RCC 7860 (cell line): ENCODE data around the gene RASSF3.

Experiments used
- DNase-seq: peaks from one replicate; pipeline ENCODE4 v3.0.0-alpha.2; 2015; ENCODE audit warnings: low spot score
- FAIRE-seq: peaks from 2 replicates; lab custom pipeline; 2012; peaks lifted over from hg19 to GRCh38; lab: Jason Lieb, UNC

The RASSF3 gene

GRCh38 chr12:64718649-64719048 is 108.4 kb downstream of the RASSF3 start:
- no peak for FAIRE-seq

GRCh38 chr12:64720884-64721283 is 110.6 kb downstream of the RASSF3 start:
- DNase-seq (no peak), FAIRE-seq (no peak)

More at GRCh38 chr12:64718649-64719048, 108.4 kb downstream of the RASSF3 start:
- DNase-seq: no peak

DNA sequence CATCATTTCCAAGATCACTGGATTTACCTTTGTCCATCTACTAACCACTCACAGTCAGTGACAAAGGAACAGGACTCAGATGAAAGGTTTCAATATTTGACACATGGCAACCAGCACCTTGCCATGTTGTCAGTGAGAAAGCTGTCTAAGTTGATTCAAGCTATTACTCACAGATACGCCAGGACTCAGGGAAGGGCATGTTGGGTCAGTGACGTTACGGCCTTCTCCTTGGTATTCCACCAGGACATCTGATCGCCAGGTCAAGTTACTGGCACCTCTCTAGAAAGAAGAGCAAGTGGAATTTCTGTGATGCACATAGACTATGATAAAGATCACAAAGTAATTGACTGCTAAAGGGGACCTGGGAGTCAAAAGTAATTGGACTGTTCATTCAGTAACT is 112.5 kb downstream of the RASSF3 start:
- FAIRE-seq: no peak
- no peak for DNase-seq

DNA sequence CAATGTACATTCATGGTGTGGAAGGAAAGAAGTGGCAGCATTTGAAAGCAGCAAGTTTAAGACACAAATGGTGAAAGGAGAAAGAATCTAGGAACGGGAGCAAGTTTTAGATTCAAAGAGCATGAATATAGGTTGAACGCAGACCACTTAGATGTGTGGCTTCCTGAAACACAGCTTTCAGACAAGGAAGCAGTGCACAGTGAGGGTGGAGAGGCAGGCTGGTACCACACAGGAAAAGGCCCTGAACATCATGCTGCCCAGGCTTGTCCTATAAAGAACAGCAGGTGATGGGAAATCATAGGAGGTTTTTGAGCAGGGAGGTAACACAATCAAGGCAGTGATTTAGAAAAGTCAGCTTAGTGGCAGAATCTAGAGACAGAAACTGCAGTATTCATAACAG is 113.3 kb downstream of the RASSF3 start:
- DNase-seq (no peak), FAIRE-seq (no peak)

DNA sequence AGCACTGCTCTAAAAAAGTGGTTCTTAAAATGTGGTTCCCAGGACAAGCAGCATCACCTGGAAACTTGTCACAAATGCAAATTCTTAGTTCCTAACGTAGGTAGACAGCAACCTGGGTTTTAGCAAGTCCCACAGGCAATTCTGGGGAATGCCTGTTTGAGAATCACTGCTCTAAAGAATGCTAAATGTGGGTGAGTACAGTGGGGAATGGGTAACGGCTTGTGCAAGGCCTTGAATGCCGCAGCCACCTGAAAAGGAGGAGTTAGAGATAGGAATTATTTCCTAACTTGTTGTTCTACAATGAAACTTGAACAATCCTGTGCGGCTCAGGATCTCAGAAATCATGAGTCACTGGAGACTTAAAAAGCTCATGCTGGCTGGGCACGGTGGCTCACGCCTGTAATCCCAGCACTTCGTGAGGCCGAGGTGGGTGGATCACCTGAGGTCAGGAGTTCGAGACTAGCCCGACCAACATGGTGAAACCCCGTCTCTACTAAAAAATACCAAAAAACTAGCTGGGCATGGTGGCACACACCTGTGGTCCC is 114.0 kb downstream of the RASSF3 start:
- FAIRE-seq: no peak

GRCh38 chr12:64729909-64730587 is 119.8 kb downstream of the RASSF3 start:
- DNase-seq (no peak), FAIRE-seq (no peak)

More for the DNA sequence above, 114.0 kb downstream of the RASSF3 start:
- DNase-seq: no peak

GRCh38 chr12:64730588-64730969 is 120.3 kb downstream of the RASSF3 start:
- FAIRE-seq (no peak), DNase-seq (no peak)

- no peak for FAIRE-seq
- no peak for DNase-seq
These were observed 121.4 kb downstream of the RASSF3 start for GRCh38 chr12:64731683-64732082.

DNA sequence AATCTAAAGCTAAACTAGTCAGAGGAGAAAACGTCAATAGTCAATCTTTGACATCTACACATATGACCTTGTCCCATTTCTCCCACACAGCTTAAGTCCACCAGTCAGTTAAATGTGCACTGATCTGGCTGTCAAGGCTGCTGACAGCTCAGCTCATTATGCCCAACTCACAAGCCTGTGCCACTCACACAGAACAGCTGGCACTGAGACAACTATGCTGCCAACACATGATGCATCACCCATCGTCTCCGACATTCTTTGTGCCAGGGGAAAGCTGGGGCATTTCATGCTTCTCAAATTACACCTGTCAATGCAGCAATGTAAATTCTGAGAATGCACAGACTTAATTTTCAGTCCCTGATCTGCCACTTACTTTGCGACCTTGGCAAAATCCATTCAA is 123.6 kb downstream of the RASSF3 start:
- DNase-seq (peak; percentile 72), FAIRE-seq (peak; percentile 83)

DNA sequence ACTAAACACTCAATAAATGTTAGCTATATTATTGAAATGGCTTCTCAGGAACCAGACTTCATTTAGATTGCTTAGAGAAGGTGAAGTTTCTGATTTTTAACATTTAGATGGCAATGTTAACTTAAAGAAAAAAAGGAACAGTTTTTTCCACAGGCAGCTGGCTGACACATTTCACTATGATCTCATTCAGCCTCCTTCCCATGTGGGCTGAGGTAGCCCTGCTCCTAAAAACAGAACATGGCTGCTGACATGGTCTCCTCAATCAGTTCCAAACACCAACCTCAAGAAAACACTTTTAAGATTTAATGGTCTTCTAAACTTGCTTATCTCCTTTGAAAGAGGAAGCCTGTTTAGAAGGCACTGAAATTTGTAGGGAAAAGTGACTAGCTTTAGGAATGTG is 125.1 kb downstream of the RASSF3 start:
- no peak for FAIRE-seq
- DNase-seq: no peak

DNA sequence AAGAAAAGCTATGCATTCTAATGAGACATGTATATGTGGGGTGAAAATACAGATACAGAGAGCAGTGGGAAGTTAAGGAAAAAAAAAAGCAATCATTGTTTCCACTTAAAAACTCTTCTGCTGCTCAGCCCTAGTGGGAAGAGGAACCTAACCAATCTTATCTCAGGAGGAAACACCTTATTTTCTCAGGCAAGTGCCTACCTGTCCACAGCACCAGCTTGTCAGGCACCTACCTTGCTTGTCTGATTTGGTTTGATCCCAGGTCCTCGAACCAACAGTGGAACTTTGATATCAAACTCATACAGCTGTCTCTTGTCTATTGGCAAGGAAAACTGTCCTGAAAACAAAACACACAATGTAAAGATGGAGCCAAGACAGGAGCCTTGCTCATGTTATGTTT is 126.5 kb downstream of the RASSF3 start:
- no peak for FAIRE-seq

DNA sequence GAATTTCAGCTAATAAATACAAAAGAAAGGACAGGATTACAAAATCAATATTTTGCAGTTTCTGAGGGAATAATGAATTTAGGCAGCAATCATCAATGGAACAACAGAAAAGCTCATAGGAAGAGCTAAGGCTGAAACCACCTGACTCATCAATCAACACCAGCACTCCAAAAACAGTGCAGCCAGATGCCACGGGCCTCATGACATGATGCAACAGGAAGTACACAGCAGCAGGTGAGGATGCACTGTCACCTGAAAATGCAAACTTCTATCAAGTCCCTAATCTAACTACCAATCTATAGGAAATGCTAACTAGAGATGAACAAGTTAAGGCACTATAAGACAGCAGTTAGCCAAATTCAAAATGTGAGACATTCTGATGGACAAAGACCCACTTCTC is 127.2 kb downstream of the RASSF3 start:
- DNase-seq: no peak

More for the DNA sequence above, 126.5 kb downstream of the RASSF3 start:
- no peak for DNase-seq

GRCh38 chr12:64739778-64740177 is 129.5 kb downstream of the RASSF3 start:
- DNase-seq: peak; percentile 35
- FAIRE-seq: no peak

More for the DNA sequence above, 127.2 kb downstream of the RASSF3 start:
- no peak for FAIRE-seq

- FAIRE-seq: no peak
- no peak for DNase-seq
These were observed 130.4 kb downstream of the RASSF3 start for GRCh38 chr12:64740646-64741045.

DNA sequence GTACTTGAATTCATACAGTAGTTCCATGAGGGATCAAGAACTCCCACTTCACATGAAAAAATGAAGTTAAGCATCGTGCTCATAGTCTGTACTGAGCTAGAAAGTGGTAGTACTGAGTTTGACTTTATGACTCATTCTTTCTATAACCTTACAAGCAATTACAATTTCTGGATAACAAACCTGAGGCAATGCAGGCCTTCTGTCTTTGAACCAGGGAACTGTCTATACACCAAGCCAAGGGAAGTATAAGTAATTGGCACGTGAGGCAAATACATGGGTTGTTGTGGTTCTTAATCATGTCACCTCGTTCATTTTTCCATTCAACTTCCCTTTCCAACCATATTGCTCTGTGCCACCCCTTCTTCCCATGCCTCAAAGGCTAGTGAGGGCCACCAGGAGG is 132.1 kb downstream of the RASSF3 start:
- FAIRE-seq: no peak
- no peak for DNase-seq

DNA sequence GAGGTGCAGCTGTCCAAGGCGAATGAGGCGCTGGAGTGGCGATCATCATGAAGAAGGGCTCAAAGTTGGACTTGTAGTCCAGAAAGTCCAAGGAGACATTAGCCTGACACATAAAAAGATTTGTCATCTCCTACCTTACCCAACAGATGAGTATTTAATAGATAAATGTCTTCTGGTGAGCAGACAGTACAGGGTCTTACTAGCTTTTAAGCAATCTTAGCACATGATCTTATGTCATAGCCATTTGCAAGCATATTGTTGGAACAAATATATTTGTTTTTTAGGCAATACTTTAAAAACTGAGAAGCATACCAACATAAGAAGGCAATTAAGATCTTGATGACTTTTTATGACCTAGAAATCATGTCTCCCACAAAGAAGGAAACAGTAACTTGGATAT is 132.9 kb downstream of the RASSF3 start:
- DNase-seq (no peak), FAIRE-seq (no peak)

DNA sequence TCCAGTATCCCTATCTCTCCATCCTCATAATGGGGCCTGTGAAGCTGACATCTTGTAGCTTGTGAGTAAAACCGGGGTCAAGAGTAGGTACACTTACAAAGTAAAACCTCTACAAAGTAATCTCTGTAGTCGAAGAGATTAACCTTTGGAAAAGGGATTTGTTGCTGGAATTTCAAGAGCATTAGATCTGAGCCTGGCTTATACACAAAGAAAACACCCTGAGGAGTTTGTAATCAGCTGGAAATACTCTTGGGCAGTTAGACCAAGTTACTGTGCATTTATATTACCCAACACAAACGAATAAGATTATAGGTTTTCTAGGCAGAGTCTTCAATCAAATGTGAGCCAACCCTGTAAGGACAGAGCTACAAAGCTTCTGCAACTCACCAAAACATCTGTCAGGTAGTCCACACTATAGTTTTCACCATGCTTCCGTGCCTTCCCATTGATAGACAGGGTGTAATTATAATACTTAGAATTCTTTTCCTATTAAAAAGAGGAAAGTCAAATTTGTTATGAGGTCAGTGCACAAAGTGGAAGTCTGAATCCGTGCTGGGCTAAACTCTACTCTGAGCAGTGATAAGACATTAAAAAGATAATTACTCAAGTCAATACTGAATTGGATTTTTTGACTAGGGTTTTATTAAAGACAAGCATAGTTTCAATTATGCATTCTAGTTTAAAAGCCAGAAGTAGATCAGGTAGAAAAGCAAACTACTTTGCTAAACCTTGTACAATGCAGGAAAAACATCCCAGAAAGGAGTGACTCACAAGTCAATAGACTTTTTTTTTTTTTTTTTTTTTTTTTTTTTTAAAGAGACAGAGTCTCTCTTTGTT is 134.3 kb downstream of the RASSF3 start:
- FAIRE-seq (peak; percentile 32), DNase-seq (no peak)

DNA sequence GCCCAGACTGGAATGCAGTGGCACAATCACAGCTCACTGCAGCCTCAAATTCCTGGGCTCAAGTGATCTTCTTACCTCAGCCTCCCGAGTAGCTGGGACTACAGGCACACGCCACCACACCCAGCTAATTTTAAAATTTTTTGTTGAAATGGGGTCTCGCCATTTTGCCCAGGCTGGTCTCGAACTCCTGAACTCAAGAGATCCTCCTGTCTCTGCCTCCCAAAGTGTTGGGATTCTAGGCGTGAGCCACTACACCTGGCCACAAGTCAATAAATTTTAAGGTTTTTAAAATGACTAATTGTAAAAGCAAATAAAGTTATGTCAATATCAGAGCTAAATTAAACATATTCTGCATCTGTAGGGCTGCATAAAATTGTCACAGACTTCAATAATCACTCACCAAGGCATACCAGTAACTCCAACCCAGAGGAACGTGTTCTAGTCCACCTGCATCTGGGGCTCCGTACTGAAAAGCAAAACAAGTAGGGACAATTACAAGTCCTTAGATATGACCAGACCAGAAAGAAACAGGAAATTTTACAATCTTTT is 135.0 kb downstream of the RASSF3 start:
- DNase-seq (no peak), FAIRE-seq (no peak)

GRCh38 chr12:64745980-64746379 is 135.7 kb downstream of the RASSF3 start:
- FAIRE-seq: no peak
- DNase-seq: no peak

DNA sequence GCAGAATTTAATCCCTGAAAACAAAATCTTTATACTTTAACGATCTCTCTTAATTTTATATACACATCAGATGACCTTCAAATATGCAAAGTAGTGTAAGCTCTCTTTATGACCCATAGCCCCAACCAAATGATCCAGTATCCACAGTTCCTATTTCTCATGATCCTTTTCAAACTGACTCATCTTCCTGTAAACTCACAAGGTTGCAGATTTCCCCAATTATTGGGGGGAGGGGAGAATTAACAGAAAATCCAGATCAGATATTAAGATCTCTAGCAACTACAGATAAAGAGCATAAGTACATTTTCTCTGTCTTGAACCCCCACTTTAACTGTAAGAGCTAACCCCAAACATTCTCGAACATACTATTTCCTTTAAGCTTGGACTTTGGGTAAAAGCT is 136.4 kb downstream of the RASSF3 start:
- no peak for FAIRE-seq
- no peak for DNase-seq
